Upper lobe of right lung (tissue), 1 donor: ENCODE measurements around the gene GRSF1. TPM values are rescaled to one million over a fixed set of nuclear protein-coding genes. Genes with fewer than 3 reads are reported as not detected.
"Not testable (repeated sequence)": the region's sequence is repeated elsewhere in the genome, so short reads cannot be mapped to it uniquely, and the experiment has no call there.

Experiments
- ATAC-seq: fragments of 200-7000 bp; cut with Tn5 transposase; one replicate; pipeline ENCODE4 v1.9.1; 2020; ENCODE audit warnings: mild to moderate bottlenecking, moderate library complexity
- DNase-seq: peaks from one replicate; pipeline ENCODE4 v3.0.0-alpha.2; 2020
- H3K27ac ChIP-seq: fragments of 200-600 bp; one replicate; pipeline ENCODE4 v1.8.0; 2022
- H3K27me3 ChIP-seq: fragments of 200-600 bp; one replicate; pipeline ENCODE4 v1.8.0; 2022; ENCODE audit warnings: mild to moderate bottlenecking
- H3K36me3 ChIP-seq: fragments of 200-600 bp; one replicate; pipeline ENCODE4 v1.8.0; 2022
- H3K4me1 ChIP-seq: fragments of 200-600 bp; one replicate; pipeline ENCODE4 v1.8.0; 2022
- H3K4me3 ChIP-seq: fragments of 200-600 bp; one replicate; pipeline ENCODE4 v1.8.0; 2022; ENCODE audit warnings: mild to moderate bottlenecking
- H3K9me3 ChIP-seq: fragments of 200-600 bp; one replicate; pipeline ENCODE4 v1.8.0; 2022
- CTCF ChIP-seq: fragments of 200-600 bp; IDR thresholded peaks from one replicate; pipeline ENCODE4 v1.8.0; 2022; ENCODE audit warnings: antibody characterized with exemption
- intact Hi-C: fragments of 100-400 bp; cut with DNase I; formaldehyde crosslinking; loops from one replicate; pipeline ENCODE4 v1.11.0; 2022
- total RNA-seq: library from RNA; stranded (reverse); fragmentation: NEBNext Ultra II Directional; extraction: Animal tissue kit (Norgen Biotek cat#: 25700); gene quantifications from one replicate; pipeline ENCODE4 v1.2.1, GENCODE V29; 2021
- donor health status: DM: no; HTN: yes; CAD: no; lungs with severe emphysema.

Gene GRSF1
- total RNA-seq, 1 donor from 2014 or later = 55.1 TPM

- TF ChIP-seq CTCF = no peak
- H3K4me1 ChIP-seq = no peaks in the 10 kb centered on the region
- no peaks in the 10 kb centered on the region for H3K27me3 ChIP-seq
- ATAC-seq (no peak), DNase-seq (no peak)
- intact Hi-C loops = no loop called here
- H3K4me3 ChIP-seq = no peak overlapping the region
- no peaks in the 10 kb centered on the region for H3K9me3 ChIP-seq
- no peak overlapping the region for H3K27ac ChIP-seq
- H3K36me3 ChIP-seq = peaks cover 92% of the 10 kb centered on the region
Measured at GRCh38 chr4:70788733-70789132, 51.0 kb downstream of the GRSF1 start.

GRCh38 chr4:70787496-70787895 is 52.2 kb downstream of the GRSF1 start:
- Histone ChIP-seq H3K27ac (no peak overlapping the region), H3K4me3 (no peak overlapping the region), H3K27me3 (no peaks in the 10 kb centered on the region), H3K36me3 (peaks cover 95% of the 10 kb centered on the region), H3K4me1 (no peaks in the 10 kb centered on the region), H3K9me3 (no peaks in the 10 kb centered on the region)
- TF ChIP-seq CTCF = no peak
- intact Hi-C loops = no loop called here
- DNase-seq (no peak), ATAC-seq (no peak)

GRCh38 chr4:70783096-70783495 is 56.6 kb downstream of the GRSF1 start:
- TF ChIP-seq CTCF = no peak
- H3K9me3 ChIP-seq = no peaks in the 10 kb centered on the region
- H3K36me3 ChIP-seq = peaks cover 64% of the 10 kb centered on the region
- no peak for DNase-seq
- peaks cover 7% of the 10 kb centered on the region for H3K4me1 ChIP-seq
- no peak overlapping the region for H3K27ac ChIP-seq
- no peak overlapping the region for H3K4me3 ChIP-seq
- ATAC-seq = no peak
- intact Hi-C loops = no loop called here
- no peaks in the 10 kb centered on the region for H3K27me3 ChIP-seq

GRCh38 chr4:70778888-70779422 is 60.7 kb downstream of the GRSF1 start:
- DNase-seq (no peak), ATAC-seq (peak; percentile 94)
- Histone ChIP-seq H3K27ac (peak overlapping the region; percentile 43), H3K9me3 (no peaks in the 10 kb centered on the region), H3K36me3 (peaks cover 49% of the 10 kb centered on the region), H3K4me3 (no peak overlapping the region), H3K4me1 (peaks cover 7% of the 10 kb centered on the region), H3K27me3 (no peaks in the 10 kb centered on the region)
- intact Hi-C loops = no loop called here
- TF ChIP-seq CTCF = no peak

GRCh38 chr4:70772929-70773555 is 66.6 kb downstream of the GRSF1 start:
- no peak for TF ChIP-seq CTCF
- H3K27ac ChIP-seq = no peak overlapping the region
- no peaks in the 10 kb centered on the region for H3K27me3 ChIP-seq
- H3K9me3 ChIP-seq = no peaks in the 10 kb centered on the region
- H3K36me3 ChIP-seq = peaks cover 66% of the 10 kb centered on the region
- DNase-seq = no peak
- H3K4me3 ChIP-seq = no peak overlapping the region
- intact Hi-C loops = no loop called here
- ATAC-seq = no peak
- H3K4me1 ChIP-seq = no peaks in the 10 kb centered on the region

- peaks cover 71% of the 10 kb centered on the region for H3K36me3 ChIP-seq
Measured at GRCh38 chr4:70769396-70769795, 70.3 kb downstream of the GRSF1 start.

More at GRCh38 chr4:70769396-70769795, 70.3 kb downstream of the GRSF1 start:
- H3K27me3 ChIP-seq, H3K4me3 ChIP-seq, DNase-seq, H3K9me3 ChIP-seq, H3K27ac ChIP-seq, ATAC-seq, intact Hi-C loops, H3K4me1 ChIP-seq: not testable (repeated sequence)
